ENCODE data around the gene TREML2.
"Not testable (repeated sequence)": the region's sequence is repeated elsewhere in the genome, so short reads cannot be mapped to it uniquely, and the experiment has no call there.

Gene TREML2, protein sequence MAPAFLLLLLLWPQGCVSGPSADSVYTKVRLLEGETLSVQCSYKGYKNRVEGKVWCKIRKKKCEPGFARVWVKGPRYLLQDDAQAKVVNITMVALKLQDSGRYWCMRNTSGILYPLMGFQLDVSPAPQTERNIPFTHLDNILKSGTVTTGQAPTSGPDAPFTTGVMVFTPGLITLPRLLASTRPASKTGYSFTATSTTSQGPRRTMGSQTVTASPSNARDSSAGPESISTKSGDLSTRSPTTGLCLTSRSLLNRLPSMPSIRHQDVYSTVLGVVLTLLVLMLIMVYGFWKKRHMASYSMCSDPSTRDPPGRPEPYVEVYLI

DNA sequence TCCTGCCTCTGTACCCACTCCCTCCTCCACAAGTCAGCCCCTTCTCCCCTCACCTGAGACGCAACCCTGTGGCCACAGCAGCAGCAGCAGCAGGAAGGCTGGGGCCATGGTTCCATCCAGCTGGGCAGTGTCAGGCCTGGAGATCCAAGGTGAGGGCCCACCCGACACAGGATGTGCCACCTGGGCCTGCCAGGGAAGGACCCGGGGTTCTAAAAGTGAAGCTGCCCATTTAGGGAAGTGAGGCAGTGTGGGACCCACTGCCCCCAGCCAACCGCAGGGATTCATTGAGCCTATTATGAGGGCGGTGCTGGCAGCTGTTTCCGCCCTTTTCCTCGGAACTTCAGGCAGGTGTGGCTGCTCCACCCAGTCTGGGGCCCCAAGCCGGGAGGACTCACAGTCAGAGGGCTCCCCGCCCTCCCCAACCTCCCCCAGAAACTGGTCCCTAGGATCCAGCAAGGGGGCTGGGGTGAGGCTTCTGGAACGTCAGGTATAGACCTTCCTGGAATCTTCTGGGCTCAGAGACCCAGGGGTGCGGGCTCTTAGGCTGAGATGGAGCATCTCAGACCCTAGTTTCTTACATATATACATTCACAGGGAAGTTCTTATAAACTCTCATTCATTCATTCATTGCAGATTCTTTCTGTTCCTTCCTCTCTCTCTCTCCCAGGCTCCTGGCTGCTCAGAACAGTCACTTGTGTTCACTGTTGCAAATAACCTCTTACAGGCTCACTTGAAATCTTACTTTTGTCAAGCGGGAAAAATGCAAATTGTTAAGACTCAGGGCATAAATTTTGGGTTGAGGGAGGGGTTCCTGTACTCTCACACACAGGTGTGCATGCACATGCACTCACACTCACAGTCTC, at the start of gene TREML2:
TSS of gene TREML2 (minus strand) at position 249 of the 863 bp plus-strand sequence. CDS start at position 108, 141 bp downstream.
- no peak for DNase-seq

DNA sequence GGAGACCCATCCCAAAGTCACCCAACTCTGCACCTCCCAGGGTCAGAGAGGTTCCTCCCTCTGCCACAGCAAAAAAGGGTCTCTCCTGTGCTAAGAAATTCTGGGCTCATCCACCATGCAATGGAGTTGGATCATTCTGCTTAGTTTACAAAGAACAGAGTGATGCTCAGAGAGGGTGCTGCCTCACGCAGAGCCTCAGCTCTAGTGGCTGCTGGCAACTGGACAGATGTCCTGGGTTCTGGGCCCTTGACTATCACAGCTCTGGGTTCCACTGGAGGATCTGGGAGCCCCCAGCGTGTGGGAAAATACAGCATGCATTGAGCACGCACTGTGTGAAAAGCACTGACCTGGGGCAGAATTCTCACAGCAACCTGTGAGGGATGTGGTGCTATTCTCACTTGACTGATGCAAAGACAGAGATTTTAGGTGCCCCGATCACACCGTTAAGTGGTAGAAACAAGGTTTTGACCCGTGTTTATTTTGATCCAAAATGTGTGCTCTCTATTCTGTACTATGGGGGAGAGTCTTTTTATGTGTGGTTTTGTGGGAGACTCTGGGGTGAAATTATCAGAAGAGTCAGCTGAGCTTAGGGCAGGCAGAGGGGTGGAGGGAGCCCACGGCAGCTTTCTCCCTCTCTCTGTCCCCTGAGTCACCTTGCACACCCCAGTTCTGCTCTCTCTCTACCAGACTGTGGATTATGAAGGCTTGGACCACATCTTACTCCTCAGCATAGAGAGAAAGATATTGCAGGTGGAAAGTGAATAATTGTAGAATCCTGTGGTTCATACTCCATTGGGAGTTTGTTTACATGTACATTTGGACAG, 47.1 kb upstream of the TREML2 start:
- DNase-seq, result no peak

DNA sequence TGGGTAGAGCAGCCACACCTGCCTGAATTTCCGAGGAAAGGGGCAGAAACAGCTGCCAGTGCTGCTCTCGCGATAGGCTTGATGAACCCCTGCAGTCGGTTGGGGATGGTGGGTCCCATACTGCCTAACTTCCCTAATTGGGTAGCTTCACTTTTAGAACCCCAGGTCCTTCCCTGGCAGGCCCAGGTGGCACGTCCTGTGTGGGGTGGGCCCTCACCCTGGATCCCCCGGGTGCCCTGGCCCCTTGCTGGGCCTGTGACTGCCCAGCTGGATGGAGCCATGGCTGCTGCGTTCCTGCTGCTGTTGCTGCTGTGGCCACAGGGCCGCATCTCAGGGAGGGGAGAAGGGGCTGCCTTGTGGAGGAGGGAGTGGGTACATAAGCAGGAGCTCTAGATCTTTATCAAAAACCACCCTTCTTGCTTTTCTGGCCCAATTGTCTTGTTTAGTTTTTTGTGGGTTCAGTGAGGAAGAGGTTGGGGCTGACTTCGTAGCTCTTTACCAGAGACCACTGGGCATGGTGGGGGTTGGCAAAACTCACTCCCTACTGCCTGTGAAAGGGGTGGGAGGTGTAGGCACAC, 46.4 kb upstream of the TREML2 start:
- DNase-seq, result no peak

DNA sequence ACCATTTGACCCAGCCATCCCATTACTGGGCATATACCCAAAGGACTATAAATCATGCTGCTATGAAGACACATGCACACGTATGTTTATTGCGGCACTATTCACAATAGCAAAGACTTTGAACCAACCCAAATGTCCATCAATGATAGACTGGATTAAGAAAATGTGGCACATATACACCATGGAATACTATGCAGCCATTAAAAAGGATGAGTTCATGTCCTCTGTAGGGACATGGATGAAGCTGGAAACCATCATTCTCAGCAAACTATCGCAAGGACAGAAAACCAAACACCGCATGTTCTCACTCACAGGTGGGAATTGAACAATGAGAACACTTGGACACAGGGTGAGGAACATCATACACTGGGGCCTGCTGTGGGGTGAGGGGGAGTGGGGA, 45.6 kb upstream of the TREML2 start:
- DNase-seq, result not testable (repeated sequence)

DNA sequence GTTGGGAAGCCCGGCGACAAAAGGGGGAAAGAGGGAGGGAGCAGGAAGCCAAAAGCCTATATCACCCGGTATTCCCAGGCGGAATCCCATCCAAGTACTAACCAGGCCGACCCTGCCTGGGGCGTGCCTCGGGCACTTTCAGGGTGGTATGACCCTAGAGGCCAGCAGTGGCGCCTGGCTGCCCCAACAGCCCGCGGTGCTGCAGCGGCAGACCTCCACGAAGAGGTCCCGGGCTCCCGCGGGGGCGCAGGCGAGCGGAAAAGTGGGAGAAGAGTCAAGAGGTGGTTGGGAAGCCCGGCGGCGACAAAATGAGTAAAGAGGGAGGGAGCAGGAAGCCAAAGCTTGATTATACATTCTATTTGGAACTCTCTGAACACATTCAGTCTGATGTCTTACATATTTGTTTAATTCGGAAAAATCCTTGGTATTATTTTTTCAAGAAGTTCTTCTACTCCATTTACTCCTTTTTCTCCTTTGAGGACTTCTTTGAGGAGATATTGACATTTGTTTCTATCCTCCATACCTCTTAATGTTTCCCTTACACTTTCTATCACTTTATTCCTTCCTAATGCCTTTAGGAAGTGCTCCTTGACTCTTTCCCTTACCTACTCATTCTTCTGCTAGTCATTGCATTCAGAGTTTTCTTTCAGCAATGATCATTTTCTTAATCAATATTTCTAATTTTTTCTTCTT, 38.7 kb upstream of the TREML2 start:
- DNase-seq, result no peak

DNA sequence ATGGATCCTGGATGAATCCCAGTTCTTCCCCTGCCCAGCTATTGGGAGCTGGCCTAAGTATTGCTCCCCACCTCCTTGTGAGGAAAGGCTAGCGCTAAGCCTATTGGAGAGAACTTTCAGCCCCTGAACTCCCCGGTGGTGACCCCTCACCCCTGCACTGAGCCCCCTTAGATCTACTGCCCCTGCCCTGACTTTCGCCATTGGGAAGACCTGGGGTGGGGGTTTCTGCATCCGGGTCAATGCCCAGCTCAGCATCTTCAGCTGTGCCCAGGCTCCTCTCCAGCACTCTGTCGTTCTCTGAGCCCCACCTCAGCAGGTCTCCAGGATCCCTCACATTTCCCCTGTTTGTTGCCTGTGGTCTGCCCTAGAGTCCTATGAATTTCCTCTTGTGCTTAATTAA, 36.2 kb upstream of the TREML2 start:
- no peak for DNase-seq

DNA sequence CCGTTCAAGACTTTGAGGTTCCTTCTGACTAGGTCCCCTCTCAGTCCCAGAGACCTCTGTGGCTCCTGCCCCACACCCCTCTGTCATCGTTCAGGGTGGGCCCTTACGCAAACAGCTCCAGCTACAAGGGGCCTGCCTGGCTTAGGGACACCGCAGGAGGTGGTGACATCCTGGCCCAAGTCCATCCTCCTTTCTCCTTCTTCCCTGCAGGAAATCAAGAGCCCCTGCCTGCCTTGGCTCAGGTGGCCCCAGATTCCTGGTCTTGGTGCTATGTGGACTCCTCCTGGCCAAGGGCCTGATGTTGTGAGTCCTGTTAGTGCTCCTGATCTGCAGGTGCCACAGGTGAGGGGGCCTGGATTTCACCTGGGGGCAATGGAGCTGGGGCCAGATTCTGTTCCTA, 35.3 kb upstream of the TREML2 start:
- no peak for DNase-seq

DNA sequence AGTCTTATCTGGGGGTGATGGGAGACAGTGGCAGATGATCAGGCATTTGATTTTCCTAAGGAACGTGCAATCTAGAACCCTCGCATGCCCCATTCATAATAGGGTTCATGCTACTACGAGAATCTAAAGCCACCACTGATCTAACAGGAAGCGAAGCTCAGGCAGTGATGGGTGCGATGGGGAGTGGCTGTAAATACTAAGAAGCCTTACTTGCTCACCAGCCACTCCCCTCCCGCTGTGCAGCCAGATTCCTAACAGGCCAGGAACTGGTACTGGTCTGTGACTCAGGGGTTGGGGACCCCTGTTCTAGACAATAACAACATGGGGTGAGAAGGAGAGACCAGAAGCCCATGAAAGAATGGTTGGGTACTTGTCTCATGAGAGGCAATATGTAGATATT, 31.7 kb upstream of the TREML2 start:
- no peak for DNase-seq

DNA sequence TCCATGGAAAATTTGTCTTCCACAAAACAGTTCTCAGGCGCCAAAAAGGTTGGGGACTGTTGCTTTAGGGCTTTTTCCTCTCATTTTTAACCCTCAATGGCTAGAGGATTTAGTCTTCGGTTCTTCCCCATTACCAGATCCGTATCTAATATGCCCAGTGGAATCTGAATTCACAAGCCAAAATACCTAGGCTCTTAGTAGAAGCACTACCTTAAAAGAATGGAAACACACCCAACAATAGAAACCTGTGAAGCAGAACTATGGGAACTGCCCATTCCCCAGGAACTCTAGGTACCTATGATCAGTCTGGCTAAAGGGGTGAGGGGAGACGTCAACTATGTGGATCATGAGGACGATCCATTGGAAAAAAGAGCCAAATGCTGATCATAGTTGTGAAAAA, 30.3 kb upstream of the TREML2 start:
- no peak for DNase-seq

DNA sequence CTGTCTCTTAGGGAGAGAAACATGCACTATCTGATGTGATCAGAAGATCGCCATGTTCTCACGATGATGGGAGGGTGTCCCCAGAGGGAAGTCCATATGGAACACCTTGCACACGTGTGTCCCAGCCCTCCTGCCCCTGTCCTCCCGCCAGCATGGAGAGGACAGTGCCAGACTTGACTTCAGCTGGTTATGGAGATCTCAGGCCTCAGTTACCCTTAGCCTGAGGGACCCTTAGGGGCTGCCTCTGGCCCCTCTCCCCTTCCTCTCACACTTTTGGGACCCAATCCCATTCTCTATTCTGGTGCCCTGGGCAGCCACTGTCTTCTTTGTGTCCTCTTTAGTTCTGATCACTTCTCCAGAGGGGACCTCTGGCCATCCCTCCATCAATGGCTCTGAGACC, 28.8 kb upstream of the TREML2 start:
- DNase-seq, result no peak

DNA sequence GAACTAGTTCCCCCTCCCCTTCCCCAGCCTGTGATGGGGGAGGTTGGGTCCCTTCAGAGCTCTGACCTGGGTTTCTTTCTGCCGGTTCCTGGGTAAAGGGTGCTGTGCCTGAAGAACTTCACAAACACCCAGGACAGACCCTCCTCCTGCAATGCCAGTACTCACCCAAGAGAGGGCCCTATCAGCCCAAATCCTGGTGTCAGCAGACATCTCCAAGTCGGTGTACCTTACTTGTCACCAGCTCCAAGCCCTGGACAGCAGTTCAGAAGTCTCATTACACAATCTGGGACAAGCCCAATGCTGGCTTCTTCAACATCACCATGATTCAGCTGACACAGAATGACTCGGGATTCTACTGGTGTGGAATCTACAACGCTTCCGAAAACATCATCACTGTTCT, 27.7 kb upstream of the TREML2 start:
- no peak for DNase-seq

DNA sequence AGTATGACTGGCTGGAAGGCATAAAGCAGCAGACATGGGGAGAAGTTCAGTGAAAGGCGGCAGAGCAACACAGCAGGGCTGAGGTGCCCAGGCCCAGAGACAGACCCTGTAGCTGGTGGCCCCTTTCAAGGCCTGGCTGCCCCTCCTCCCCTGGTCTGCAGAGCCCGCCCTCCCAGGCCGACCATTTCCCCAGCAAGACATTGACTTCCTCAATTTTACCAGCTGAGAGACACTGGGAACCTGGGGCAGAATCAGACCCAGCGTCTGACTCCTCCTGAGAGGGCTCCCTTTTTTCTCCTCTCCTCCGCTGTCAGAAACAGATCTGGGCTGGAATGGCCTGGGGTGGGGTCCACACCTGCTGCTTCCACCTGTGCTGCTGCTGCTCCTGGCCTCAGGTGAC, 27.1 kb upstream of the TREML2 start, which contains the start of gene TREML4:
TSS of gene TREML4 (plus strand) at position 254 of the 400 bp plus-strand sequence. CDS start at position 333, 79 bp downstream.
- no peak for DNase-seq

DNA sequence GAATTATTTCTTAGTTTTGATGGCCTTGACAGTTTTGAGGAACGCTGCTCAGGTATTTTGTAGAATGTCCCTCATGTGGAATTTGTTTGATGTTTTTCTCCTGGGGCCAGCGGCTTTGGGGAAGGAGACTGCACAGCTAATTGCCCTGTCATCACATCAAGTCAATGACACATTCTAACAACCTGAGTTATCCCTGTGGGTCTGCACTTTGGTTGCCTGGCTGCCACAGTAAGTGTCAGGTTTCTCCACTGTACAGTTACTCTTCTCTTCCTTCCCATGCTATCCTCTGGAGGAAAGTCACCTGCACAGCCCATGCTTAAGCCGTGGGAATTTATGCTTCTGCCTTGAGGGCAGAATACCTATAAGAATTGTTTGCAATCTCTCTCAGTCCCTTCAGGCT, 25.8 kb upstream of the TREML2 start:
- DNase-seq, result no peak

DNA sequence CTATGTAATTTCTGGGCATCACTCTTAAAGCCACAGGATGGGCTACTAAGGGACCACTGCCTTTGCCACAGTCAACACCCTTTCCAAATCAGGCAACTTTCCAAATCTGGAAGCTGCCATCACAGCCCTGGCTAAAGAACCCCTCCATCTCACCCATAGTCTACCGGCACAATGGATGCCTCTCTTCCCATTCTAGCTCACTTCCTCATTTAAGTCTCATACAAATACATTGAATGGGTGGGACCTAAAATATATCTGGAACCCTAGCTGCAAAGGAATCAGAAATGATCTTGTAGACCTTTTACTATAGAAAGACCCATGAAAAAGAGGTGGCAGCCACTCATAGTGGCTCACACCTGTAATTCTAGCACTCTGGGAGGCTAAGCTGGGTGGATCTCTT, 23.9 kb upstream of the TREML2 start:
- DNase-seq, result no peak

DNA sequence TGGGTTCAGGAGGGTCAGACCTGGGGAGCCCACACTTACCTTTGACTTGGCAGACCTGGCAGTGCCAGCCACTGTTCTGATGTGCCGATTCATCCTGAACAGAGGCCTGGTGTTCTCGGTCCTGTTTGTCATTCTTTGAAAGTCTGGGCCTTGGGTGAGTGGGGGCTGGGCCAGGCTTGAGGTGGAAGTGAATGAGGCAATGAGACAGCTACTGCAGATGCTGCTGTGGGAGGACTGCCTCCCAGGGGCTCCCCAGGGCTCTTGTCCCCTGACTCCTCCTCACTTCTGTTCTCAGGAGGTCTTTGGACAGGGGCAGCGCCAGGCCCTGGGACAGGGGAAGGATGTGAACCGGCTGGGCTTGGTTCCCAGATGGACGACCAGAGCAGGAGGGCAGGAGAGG, 21.6 kb upstream of the TREML2 start:
- DNase-seq, result no peak

DNA sequence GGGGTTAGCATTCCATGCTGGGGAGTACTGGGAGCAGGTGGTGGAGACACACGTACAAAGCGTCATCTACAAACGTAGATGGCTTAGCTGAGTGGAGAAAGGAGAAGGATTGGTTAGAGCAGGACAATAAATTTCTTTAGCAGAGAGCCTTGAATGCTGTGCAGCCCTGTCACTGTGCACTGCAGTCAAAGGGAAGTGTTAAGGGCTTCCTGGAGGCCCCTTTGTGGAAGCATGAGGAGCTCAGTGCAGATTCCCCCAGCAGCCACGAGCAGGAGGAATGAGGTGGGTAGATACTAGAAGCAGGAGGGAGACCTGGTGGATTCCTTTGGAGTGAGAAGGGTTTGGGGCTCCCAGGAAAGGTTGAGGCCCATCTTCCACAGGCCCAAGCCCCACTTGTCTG, 21.1 kb upstream of the TREML2 start:
- DNase-seq, result no peak

DNA sequence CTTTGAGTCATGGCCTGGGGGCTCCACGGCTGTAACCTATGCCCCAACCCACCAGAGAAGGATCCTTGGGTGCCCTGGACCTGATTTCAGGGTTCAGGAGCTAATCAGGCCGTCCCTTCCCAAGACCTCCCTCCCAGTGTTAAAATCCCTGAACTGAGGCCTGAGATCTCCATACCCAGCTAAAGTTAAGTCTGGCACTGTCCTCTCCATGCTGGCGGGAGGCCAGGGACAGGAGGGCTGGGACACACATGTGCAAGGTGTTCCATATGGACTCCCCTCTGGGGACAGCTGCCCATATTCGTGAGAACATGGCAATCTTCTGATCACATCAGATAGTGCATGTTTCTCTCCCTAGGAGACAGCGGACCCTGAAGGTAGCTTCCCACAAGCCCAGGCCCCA, 15.7 kb upstream of the TREML2 start:
- no peak for DNase-seq

DNA sequence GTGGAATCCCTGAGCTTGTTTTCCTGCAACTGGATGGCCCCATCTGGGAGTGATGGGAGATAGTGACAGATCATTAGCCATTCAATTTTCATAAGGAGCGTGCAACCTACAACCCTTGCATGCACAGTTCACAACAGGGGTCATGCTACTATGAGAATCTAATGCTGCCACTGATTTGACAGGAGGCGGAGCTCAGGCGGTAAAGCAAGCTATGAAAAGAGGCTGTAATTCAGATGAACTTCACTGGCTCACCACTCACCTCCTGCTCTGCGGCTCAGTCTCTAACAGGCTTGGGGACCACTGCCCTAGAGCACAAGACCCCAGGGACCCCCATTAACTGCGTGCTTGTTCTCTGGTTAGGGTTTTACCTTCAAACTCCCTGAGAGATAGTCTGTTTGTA, 14.8 kb upstream of the TREML2 start:
- no peak for DNase-seq

DNA sequence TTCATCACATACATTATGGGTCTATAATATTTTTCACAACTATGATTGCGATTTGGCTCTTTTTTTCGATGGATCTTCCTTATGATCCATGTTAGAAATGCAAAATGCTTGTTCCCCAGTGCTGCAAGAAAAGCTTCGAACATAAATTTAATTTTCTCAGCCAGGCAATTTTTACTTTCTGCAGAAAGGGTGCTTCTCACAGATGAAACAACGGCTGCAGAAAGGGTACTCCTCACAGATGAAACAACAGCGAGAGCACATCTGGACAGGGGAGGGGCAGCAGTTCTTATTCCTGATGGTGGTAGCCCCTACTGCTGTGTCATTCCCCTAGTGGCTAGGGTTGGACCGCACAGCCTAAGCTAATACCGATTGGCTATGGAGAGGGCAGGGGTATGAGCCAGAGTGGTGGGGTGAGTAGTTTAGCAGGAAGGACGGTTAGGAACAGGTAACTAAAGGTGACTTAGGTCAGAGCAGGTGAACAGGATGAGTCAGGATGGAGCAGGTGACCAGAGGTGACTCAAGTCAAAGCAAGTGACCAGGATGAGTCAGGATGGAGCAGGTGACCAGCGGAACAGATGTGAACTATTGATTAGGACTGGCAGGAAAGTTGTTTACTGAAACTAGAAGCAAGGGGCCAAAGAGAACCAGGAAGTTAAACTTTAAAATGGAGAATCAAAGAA, 13.8 kb upstream of the TREML2 start:
- DNase-seq, result no peak

DNA sequence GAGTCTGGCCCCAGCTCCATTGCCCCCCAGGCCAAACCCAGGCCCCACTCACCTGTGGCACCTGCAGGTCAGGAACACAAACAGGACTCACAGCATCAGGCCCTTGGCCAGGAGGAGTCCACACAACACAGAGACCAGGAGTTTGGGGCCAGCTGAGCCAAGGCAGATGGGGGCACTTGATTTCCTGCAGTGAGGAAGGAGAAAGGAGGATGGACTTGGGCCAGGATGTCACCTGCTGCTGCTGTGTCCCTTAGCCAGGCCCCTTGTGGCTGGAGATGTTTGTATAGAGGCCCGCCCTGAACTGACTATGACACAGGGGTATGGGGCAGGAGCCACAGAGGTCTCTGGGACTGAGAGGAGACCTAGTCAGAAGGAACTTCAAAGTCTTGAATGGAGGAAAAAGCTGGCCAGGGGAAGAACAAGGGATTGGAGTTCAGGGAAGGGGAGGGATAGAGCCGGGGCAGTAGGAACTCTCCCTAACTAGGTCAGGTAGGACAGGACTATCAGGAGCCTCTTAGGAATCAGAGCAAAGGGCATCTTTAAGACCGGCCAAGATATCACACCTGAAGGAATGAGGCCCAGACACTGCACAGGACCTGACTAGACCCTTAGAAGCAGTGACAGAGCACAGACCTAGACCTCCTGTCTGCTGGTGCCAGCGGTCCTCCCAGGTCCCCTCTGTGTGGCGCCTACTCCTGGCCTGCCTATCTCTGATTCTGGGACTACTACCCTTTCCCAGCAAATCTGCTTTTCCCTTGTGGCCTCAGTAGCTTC, 8.8 kb upstream of the TREML2 start:
- DNase-seq, result no peak
